ENCODE data around the gene CACNB4.
"Not testable (repeated sequence)": the region's sequence is repeated elsewhere in the genome, so short reads cannot be mapped to it uniquely, and the experiment has no call there.

The CACNB4 gene

GRCh38 chr2:151878655-151879563, 219.9 kb downstream of the CACNB4 start:
- no peak for DNase-seq (ENCODE audit: low read depth)
- no peak for TF ChIP-seq CTCF (IDR thresholded peaks at IDR 0.05; ENCODE audit: control insufficient read depth, insufficient read depth, low read depth, low read length, missing control alignments)
- no peak overlapping the region for H3K4me3 ChIP-seq (ENCODE audit: control insufficient read depth, low read depth, low read length)

GRCh38 chr2:151878204-151878603, 220.6 kb downstream of the CACNB4 start:
- TF ChIP-seq CTCF (IDR thresholded peaks at IDR 0.05; ENCODE audit: control insufficient read depth, insufficient read depth, low read depth, low read length, missing control alignments), result no peak

GRCh38 chr2:151875631-151876030, 223.2 kb downstream of the CACNB4 start:
- DNase-seq (ENCODE audit: low read depth); H3K4me3 ChIP-seq (ENCODE audit: control insufficient read depth, low read depth, low read length): not testable (repeated sequence)

More at GRCh38 chr2:151878204-151878603, 220.6 kb downstream of the CACNB4 start:
- H3K4me3 ChIP-seq (ENCODE audit: control insufficient read depth, low read depth, low read length), result no peak overlapping the region
- no peak for DNase-seq (ENCODE audit: low read depth)

GRCh38 chr2:151872463-151872862, 226.4 kb downstream of the CACNB4 start:
- TF ChIP-seq CTCF (IDR thresholded peaks at IDR 0.05; ENCODE audit: control insufficient read depth, insufficient read depth, low read depth, low read length, missing control alignments), result no peak
- no peak overlapping the region for H3K4me3 ChIP-seq (ENCODE audit: control insufficient read depth, low read depth, low read length)
- DNase-seq (ENCODE audit: low read depth), result no peak

- TF ChIP-seq CTCF (IDR thresholded peaks at IDR 0.05; ENCODE audit: control insufficient read depth, insufficient read depth, low read depth, low read length, missing control alignments), result no peak
- DNase-seq (ENCODE audit: low read depth), result no peak
- H3K4me3 ChIP-seq (ENCODE audit: control insufficient read depth, low read depth, low read length), result no peak overlapping the region
Measured at GRCh38 chr2:151869291-151869690, 229.6 kb downstream of the CACNB4 start.

- DNase-seq (ENCODE audit: low read depth), result no peak
- TF ChIP-seq CTCF (IDR thresholded peaks at IDR 0.05; ENCODE audit: control insufficient read depth, insufficient read depth, low read depth, low read length, missing control alignments), result no peak
- no peak overlapping the region for H3K4me3 ChIP-seq (ENCODE audit: control insufficient read depth, low read depth, low read length)
Measured at GRCh38 chr2:151862700-151863099, 236.1 kb downstream of the CACNB4 start.

GRCh38 chr2:151861174-151861573, 237.7 kb downstream of the CACNB4 start:
- DNase-seq (ENCODE audit: low read depth), result no peak
- H3K4me3 ChIP-seq (ENCODE audit: control insufficient read depth, low read depth, low read length), result no peak overlapping the region
- TF ChIP-seq CTCF (IDR thresholded peaks at IDR 0.05; ENCODE audit: control insufficient read depth, insufficient read depth, low read depth, low read length, missing control alignments), result no peak
